Measurements from ENCODE around the gene BNC2.

Gene BNC2

GRCh38 chr9:16750553-16750952, 119.9 kb downstream of the BNC2 start:
- DNase-seq = no peak

DNA sequence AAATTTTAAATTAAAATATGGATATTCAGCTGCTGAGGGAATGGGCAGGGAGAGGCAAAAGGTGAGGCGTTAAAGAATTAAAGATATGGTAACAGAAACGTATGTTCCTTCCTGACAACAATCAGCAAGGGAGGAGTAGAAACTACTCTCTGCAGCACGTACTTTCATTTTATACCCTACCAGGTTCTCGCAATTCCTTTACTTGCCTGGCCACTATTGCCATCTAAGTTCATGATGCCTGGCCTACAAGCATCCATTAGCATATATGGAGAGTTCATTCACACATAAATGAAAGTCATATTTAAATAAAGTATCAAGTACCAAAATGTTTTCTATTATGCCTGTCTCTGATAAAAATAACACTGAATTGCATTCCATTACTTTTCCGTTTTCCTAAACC, 125.1 kb downstream of the BNC2 start:
- no peak for DNase-seq

DNA sequence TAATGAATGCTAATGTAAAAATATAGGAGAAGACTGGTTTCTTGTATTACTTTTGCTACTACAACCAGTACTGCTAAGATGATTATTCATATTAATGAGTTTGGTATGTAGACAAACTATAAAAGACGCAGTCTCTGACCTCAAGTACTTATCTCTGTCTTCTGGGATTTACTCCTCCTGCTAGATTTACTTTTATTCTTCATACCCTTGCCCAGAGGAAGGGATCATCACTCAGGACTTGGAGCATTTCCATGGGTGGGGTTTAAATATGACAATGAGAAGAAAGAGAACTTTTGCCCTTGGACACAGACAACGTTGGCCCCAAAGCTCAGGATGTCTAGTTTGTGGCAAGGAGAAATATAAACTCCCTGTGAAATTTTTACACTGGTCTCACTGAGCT, 126.1 kb downstream of the BNC2 start:
- DNase-seq = no peak

- DNase-seq = no peak
Measured at GRCh38 chr9:16743375-16743774, 127.1 kb downstream of the BNC2 start.

GRCh38 chr9:16735001-16735400, 135.5 kb downstream of the BNC2 start:
- DNase-seq = no peak

- no peak for DNase-seq
Measured at GRCh38 chr9:16732546-16732945, 137.9 kb downstream of the BNC2 start.

GRCh38 chr9:16730162-16730561, 140.3 kb downstream of the BNC2 start:
- DNase-seq = no peak

DNA sequence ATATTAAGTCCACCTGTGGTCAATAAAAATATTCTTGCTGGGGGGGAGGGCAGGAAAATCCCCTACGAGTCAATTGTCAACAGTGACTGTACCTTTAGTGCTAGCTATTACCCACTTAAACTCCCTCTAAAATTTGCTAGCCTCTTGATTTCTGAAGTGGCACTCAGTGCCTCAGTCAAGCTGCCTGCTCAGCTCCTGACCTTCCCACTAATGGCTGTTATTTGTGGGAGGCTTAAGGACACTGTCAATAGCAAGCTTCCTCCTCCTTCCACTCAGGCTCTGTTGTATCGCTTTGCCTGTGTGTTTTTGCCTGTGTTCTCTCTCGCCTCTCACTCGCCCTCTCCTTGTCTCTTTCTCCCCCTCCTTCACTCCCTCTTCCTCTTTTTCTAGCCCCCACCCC, 140.8 kb downstream of the BNC2 start:
- DNase-seq = no peak

GRCh38 chr9:16728137-16728508, 142.3 kb downstream of the BNC2 start:
- DNase-seq = no peak

GRCh38 chr9:16727452-16728136, 142.9 kb downstream of the BNC2 start:
- DNase-seq = no peak

DNA sequence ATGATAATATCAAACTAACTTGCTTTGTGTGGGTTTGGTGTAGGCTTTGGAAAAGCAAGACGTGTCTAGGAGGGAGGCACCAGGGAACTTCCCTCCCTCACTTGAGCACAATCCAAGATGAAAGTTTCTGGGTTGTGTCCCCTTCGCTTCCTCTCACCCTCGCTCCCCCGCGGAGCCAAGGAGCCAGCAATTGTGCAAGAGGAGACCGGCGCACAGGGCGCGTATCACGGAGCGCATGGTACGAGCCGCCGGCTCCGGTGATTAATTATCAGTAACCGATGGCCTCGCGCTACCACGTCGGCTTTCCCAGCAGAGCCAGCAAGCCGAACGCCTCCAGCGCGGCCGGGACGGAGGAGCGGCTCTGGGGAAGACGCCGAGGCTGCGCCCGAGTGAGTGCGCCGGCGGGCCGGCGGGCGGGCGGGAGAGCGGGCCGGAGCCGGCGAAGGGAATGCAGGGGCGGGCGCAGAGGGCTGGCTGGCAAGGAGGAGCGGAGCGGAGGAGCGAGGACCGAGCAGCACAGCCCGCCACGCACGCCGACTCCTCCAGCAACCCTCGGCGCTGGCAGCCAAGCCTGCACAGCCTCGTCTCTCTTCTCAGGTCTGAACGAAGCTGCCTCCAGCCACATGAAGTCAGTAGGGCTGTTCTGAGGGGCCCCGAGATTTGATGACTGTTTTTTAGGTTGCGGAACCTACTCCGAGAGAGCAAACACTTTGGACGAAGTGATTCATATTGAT, 143.6 kb downstream of the BNC2 start:
- no peak for DNase-seq

DNA sequence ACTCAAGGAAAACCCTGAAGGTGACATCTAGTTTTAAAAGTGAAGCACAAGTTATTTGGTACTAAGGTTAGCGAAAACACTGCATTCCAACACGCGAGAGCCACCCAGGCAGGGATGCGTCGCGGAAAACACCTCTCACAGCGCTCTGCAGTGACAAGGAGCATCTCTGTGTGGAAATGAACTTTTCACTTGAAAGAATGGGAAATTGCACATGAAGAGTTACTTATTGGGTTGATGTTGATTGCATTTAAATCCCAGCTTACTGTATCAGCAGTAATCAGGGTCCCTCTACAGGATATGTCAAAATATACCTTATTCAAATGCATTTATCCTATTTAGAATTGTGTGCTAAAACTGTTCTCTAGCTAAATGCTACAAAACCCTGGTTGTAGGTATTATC, 144.4 kb downstream of the BNC2 start:
- no peak for DNase-seq

DNA sequence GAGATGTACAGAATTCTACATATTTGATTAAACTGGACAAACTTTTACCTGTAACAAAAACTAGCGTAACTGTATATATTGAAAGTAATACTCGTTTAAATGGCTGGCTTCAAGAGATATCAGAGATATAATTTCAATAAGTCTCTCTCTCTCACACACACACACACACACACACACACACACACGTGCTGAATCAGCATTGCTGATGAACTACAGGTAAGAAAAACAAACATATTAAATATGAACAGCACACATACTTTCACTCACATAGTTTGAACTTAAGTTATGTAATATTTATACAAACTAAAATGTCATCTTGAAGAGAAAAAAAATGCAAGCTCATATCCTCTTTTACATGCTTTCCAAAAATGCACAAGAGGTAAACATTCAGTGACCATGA, 145.4 kb downstream of the BNC2 start:
- DNase-seq = no peak

DNA sequence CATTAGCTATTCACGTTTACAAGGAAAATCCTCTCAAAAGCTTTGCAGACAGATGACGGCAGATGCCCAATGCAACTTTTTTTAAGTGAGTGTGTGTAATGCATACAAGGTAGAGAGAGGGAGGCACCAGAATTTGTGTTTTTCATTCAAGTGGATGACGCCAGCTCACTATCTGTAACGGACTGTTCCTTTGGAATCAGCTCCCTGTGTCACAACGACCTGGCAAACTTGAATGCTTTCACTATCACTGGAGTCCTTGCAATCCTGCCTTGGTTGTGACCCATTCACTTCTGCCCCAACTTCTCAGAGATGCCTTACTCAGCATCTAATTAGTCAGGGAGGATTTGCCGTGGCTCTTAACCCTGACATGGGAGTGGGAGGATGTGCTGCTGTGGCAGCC, 148.5 kb downstream of the BNC2 start:
- no peak for DNase-seq

- DNase-seq = no peak
Measured at GRCh38 chr9:16720386-16720785, 150.1 kb downstream of the BNC2 start.

DNA sequence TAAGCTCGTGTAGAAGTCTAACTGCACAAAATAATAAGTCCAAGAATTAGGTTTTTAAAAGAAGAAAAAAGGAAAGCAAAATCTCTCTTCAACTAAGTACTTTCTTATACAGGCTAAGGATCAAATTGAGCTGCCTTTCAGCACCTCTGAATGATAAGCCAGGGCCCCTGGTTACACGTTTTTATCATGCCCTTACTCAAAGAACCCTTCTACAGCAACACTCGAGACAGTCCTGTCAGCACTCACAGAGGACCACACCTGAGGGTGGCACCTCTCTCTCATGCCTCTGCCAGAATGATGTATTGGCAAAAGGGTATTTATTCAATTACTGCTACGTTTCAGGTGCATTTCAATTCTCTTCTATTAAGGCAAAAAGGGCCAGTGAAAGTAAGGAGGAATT, 150.5 kb downstream of the BNC2 start:
- DNase-seq = no peak

- no peak for DNase-seq
Measured at GRCh38 chr9:16718952-16719351, 151.5 kb downstream of the BNC2 start.

- DNase-seq = no peak
Measured at GRCh38 chr9:16718296-16718695, 152.2 kb downstream of the BNC2 start.

DNA sequence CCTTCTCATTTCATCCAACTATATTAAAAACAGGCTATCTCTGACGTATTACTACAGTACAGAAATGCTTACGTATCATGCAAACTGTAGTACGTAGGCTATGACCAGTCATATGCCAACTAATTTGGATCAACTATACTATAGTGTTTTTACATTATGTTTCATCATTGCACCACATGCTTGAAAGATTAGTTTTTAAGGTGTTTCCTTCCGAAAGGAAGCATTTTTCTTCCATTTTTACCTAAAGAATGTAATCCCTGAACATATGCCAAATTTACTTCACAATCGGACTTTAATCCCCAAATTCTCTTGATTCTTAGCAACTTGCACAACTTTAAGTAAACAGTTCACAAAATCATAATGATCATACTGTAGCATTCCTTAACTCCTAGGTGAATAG, 153.9 kb downstream of the BNC2 start:
- DNase-seq = no peak

DNA sequence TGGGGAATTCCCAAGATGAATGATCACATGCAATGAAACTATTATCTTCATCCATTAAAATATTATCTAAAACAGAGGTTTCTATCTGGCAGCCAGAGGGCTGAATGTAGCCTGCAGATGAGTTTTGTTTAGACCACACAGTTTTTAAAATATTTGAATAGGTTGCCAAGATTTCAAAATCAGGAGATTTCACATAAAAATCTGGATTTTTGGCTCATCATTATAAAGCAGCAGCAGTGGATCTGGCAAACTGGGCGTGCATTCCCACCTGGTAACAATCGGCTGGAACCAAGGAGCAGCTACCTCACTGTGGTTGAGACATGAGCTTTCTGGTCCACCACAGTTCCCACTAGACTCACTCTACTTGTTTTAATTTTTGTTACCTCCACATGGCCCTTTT, 155.1 kb downstream of the BNC2 start:
- no peak for DNase-seq

DNA sequence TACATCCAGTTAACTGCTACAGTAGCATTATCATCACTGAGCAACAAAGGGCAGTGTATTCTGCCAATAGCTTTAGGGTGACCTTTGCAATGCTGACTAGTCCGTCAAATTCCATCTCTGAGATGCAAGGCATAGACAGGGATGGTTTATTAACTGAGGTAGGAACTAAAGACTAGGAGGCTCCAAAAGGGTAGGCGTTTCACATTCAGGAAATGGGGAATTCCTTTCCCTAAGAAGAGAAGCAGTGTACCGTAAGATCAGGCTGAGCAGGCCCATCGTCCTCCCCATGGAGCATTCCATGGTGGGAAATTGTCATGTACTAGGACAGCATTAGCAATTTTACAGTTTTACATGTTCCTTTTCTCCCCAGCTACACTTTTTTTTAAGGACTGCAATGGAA, 157.7 kb downstream of the BNC2 start:
- DNase-seq = no peak

GRCh38 chr9:16710888-16711287, 159.6 kb downstream of the BNC2 start:
- DNase-seq = no peak

DNA sequence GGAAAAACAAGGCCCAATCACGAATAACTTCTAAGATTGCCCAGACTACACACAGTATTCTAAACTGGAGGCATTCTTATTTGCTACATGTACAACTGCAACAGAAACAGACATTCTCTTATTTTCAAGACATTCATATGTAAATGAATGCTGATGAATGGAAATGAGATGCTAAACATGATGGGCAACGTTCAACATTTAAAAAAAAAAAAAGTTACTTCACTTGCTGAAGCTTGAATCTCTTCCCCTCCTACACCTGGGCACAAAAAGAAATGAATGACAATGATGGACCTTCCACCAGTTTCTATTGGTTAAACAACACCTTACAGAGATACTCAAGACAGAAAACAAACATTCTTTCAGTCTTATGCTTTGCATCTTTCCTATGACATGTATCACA, 160.5 kb downstream of the BNC2 start:
- DNase-seq = no peak

DNA sequence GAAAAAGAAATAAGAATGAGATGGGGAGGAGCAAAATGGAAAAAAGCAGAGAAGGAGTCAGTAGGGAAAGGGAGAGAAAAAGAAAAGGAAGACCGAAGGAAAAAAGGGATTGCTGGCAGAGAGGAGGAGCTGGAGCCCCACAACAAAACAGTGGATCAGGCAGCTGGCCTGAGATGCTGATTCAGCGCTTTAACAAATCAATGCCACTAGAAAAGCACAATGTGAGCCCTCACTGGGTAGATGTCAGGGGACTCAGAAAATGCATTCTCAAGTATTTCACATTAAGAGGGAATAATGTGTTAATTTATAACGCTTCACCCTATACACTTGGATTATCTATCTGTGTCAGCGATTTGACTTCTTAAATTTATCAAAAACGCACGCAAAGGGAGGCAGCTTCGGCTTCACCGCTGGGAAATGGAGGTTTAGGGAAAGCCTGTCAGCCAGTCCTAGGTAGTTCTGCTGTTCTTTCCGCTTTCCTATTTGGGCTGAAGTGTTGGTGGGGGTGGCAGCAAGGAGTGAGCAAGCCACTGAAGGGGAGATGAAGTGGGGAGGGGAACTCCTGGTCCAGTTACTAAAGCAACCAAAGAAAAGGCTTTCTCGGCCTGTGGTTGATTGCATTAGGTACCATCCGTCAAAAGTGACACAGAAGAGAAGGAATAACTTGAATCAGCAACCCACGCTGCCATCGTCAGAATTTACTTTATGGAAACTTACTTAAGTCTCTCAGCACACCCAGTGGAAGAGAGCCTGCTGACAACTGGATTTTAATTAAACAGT, 161.6 kb downstream of the BNC2 start:
- no peak for DNase-seq
